Kasumi-1 (cell line): ENCODE data around the gene SUGP1.
A peak's percentile ranks its signal among the peaks of the same experiment; 100 is the strongest.
"Not testable (repeated sequence)": the region's sequence is repeated elsewhere in the genome, so short reads cannot be mapped to it uniquely, and the experiment has no call there.

Experiments used
- DNase-seq, 2 experiments: peaks; one replicate each; lab custom pipeline; 2025; lab: John Stamatoyannopoulos, UW

The SUGP1 gene, protein sequence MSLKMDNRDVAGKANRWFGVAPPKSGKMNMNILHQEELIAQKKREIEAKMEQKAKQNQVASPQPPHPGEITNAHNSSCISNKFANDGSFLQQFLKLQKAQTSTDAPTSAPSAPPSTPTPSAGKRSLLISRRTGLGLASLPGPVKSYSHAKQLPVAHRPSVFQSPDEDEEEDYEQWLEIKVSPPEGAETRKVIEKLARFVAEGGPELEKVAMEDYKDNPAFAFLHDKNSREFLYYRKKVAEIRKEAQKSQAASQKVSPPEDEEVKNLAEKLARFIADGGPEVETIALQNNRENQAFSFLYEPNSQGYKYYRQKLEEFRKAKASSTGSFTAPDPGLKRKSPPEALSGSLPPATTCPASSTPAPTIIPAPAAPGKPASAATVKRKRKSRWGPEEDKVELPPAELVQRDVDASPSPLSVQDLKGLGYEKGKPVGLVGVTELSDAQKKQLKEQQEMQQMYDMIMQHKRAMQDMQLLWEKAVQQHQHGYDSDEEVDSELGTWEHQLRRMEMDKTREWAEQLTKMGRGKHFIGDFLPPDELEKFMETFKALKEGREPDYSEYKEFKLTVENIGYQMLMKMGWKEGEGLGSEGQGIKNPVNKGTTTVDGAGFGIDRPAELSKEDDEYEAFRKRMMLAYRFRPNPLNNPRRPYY

DNA sequence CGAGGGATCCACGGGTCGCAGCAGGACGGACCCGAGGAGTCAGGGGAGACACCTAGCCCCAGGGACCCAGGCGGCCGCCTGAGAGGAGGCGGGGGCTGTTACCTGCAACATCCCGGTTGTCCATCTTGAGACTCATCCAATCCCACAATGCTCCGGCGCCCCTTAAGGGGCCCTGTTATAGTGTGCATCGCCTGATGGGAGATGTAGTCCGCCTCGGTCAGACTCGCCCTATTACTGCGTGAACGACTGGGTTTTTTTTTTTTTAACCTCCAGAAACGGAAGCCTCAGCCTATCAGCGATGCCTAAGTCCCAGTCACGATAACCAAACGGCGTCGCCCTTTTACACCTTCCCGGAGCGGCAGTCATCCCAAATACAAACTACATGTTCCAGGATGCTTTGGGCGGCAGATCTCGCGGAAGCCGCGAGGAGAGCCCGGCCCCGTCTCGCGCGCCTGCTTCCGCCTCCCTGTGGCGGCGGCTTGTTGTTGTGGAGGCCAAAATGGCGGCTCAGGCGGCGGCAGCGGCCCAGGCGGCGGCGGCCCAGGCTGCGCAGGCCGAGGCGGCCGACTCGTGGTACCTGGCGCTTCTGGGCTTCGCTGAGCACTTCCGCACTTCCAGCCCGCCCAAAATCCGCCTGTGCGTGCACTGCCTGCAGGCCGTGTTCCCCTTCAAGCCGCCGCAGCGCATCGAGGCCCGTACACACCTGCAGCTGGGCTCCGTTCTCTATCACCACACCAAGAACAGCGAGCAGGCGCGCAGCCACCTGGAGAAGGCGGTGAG, at the start of gene SUGP1, which contains the start of gene MAU2:
Gene SUGP1, minus strand, starts transcription at position 149 of the 780 bp plus-strand sequence. Its CDS starts 13 bp downstream, at position 136.
Gene MAU2, plus strand, starts transcription at position 469 of the 780 bp plus-strand sequence. Its CDS starts 31 bp downstream, at position 500.
- DNase-seq = peak; percentile 93 to 96

DNA sequence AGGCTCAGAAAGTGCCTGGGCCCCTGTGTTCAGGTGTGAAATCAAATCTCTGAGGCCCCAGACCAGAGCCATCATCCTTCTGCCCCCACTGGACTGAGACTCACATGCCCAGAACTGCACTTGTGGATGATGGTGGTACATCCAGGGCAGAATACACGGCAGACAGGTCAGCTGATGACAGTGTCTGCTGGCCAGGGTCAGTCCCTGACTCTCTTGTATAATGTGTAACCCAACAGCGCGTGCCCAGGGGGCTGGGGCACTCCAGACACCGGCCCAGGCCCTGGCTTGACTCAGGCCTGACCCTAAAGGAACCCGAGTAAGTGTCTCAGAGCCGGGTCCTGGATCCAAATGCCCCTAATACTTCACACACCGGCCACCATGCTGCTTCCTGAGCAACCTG, 47.8 kb upstream of the SUGP1 start:
- no peak for DNase-seq

DNA sequence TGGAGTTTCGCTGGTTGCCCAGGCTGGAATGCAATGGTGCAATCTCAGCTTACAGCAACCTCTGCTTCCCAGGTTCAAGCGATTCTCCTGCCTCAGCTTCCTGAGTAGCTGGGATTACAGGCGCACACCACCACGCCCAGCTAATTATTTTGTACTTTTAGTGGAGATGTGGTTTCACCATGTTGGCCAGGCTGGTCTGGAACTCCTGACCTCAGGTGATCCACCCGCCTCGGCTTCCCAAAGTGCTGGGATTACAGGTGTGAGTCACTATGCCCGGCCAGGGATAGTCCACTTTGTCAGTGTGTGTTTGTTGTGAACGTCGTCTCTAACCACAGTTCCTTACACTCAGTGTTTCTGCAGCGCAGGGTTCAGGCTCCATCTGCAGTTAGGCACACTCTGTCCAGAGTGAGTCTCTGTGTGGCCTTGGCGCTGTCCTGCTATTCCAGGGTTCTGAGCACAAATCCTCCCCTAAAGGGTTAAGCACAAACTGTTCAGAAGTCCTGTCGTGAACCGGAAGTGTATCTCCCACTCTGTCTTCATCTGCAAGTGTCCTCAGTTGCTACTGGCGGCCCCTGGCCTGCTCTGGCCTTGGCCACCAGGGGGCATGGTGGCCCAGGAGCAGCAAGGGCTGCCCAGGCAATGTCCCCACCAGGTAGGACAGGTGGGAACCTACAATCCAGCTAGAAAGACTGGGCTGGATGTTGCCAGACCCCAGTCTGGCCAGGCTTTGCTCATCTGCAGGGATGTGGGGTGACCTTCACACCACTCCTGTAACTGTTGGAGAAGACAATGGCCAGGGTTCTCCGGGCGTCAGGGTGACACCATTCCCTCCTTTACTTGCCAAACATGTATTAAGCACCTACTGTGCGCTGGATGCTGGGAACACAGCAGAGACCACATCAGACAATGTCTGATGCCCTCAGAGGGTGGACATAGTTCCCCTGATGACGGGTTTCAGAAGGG, 46.4 kb upstream of the SUGP1 start:
- DNase-seq = peak; percentile 78 to 84

DNA sequence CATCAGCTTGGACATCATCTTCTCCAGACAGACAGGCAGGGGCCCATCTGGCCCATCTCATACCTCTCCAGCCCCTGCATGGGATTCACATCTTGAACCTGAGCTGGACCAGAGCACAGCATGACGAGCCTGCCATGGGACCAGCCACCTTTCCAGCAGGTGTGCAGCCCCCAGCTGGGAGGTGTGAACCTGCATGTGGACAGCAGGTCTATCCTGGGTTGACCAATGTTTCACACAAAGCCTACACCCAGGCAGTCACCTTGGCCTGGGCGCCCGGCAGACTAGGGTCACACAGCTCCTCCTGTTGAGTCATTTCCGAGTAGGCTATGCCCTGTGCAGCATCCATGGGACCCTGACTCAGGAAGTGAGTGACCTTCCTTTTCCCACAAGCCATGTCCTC, 41.8 kb upstream of the SUGP1 start:
- no peak for DNase-seq

DNA sequence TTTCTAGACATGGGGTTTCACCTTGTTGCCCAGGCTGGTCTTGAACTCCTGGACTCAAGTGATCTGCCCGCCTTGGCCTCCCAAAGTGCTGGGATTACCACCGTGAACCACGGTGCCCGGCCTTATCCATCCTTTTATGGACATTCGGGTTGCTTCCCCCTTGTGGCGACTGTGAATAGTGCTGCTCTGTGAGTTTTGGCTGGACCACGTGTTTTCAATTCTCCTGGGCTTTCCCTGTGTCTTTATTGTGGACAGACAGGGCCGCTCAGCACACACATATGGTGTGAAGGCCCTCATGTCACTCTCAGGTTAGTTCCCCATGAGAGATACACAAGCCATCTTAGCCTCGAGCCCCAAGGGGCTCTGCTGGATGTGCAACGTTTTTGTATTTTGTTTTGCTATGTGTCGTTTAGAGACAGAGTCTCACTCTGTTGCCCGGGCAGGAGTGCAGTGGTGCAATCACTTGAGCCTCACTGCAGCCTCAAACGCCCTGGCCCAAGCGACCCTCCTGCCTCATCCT, 40.8 kb upstream of the SUGP1 start:
- peak; percentile 80 to 91 for DNase-seq

DNA sequence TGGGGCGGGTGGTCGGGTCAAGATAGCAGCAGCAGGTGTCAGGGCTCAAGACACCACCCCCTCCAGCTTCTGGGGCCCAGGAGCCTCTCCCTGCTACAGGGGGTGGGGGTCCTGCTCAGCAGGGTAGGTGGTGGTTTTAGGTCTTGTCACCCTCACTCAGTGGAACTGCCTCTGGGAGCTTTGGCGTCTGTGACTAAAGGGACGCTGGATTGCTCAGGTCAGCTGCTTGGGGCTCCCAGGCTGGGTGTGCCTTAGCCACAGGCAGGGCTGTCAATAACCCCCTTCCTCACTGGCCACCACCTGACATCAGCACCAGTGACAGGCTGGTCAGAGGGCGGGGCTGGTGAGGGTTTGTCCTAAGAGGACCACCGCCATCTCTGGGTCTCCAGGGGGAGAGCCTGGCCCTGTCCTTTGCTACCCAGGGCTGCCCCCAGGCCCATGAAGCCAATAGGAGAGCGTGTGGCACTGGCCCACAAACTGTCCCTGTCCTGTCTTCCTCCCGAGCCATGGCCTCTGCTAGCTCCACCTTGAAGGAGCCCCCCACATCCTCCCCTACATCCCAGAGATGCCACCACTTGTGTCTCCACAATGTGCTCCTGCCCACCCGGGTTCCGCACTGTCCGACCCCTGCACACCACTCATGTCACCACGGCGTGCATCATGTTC, 36.7 kb upstream of the SUGP1 start:
- no peak for DNase-seq

DNA sequence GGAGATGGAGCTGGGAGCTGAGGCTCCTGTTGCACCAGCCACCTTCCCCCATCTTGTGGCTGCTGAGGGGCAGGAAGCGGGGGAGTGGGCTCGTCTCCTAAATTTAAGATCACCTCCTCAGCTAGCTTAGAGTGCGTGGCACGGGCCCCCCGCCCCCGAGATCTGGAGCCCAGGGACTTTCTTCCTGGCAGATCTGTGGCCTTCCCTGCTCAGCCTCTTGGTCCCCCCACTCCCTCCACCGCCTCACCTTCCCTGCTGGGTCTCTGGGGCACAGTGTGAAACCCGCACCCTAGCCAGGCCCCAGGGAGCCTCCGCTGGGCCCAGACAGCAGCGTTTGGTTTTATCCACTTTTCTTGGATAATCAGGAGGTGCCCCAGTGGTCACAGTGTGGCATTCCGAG, 36.2 kb upstream of the SUGP1 start:
- DNase-seq = no peak

DNA sequence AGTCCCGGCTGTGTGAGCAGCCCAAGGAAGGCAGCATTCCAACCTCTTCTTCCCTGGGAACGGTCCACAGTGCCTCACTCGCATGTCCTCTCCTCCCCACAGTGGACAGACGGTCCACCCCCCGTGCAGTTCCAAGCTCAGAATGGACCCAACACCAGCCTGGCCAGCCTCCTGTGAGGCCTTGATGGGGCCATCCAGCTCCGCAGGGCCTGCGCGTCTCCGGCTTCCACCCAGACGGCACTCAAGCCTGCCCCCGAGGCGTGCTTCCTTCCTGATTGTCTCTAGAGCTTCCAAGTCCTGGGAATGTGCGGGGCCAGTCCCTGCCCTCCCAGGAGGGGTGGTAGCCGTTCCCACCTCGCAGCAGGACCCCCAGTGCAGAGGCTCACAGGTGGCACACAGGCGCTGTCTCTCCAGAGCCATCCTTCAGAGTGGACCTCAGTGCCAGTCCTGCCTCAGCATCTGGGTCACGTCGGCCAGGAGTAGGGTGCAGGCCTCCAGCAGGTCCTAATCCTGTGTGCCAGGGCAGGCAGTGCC, 35.4 kb upstream of the SUGP1 start:
- no peak for DNase-seq

DNA sequence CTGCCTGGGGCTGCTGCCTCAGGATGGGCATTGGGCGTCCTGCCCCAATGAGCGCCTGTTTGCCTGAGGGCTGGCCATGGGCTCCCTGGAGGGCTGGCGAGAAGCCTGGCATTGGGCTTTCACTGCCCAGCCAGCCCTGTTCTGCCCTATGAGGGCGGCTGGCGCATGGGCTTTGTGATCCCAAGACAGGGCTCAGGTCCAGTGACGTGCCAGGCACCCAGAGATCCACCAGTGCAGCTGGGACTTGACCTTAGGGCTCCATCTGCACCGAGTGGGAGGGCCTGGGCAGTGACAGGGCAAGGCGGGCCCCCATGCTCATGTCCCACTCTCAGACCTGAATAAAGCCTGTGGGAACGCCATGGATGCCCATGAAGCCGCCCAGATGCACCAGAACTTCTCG, 34.6 kb upstream of the SUGP1 start:
- DNase-seq = no peak

DNA sequence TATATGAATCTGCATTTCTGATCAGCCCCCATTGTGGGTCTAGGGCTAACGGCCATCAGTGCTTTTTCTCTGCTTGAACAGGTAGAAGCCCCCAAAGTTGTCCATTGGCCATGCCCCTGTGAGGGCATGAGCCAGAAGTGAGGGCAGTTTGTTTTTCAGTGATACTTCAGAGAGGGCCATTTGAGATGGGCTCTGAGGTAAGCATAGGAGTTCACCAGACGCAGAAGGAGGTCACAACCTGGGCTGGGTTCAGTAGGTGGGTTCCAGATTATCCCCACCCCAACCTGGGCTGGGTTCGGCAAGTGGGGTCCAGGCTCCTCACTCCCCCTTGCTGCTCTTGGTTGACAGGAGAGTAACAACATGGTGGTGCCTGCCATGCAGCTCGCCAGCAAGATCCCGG, 33.7 kb upstream of the SUGP1 start:
- DNase-seq = no peak

DNA sequence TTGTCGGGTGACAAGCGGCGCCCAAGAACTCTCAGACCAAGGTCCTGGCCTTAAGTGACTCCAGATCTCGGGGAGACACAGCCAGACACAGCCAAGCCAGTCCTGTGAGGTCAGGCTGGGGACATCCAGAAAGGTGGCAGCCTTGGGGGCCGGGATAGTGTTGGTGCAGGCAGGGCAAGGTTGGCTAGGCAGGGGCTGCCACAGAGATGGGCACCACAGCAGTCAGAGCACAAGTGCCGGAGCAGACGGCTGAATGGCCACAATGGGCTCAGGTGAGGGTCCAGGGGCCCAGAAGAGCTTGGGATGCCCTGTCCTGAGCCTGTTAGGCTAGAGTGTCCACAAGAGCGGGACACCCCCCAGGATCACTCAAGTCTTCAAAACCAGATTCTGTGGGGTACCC, 32.5 kb upstream of the SUGP1 start:
- no peak for DNase-seq

DNA sequence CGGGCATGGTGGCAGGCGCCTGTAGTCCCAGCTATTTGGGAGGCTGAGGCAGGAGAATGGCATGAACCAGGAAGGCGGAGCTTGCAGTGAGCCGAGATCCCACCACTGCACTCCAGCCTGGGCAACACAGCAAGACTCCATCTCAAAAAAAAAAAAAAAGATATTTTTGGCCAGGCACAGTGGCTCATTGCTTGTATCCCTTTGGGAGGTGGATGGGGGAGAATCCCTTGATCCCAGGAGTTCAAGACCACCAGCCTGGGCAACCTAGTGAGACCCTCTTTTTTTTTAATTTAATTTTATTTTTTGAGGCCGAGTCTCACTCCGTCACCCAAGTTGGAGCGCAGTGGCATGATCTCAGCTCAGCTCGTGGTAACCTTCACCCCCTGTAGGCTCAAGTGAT, 30.4 kb upstream of the SUGP1 start:
- DNase-seq = not testable (repeated sequence)

DNA sequence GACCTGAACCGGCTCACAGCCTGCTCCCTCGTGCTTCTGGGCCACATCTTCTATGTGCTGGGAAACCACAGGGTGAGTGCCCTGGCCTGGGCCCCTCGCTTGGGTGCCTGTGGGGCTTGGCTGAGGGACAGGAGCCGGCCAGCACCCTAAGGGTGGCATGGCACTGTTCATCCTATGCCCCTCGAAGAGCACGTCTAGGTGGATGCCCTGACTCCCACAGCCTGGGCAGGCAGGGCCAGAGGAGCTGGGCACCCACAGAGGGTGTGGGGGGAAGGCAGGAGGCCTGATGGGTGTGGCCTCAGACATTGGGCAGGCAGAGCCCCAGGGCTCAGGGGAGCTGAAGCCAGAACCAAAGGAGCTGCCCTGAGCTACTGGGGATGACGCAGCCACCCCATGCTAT, 29.1 kb upstream of the SUGP1 start:
- DNase-seq = no peak

DNA sequence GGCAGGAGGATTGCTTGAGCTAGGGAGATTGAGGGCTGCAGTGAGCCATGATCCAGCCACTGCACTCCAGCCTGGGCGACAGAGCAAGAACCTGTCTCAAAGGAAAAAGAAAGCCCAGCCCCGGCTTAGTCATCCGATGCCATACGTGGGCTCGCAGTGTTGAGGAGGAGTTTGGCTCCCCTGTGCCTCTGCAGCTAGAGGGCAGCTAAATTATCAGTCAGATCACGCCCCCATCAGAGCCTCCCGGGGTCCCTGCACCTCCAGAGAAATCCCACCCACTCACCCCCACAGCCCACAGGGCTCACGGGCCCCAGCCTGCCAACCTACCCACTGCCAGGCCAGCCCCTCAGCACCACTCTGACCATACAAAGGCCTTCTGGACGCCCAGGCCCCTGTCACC, 28.0 kb upstream of the SUGP1 start:
- DNase-seq = no peak

DNA sequence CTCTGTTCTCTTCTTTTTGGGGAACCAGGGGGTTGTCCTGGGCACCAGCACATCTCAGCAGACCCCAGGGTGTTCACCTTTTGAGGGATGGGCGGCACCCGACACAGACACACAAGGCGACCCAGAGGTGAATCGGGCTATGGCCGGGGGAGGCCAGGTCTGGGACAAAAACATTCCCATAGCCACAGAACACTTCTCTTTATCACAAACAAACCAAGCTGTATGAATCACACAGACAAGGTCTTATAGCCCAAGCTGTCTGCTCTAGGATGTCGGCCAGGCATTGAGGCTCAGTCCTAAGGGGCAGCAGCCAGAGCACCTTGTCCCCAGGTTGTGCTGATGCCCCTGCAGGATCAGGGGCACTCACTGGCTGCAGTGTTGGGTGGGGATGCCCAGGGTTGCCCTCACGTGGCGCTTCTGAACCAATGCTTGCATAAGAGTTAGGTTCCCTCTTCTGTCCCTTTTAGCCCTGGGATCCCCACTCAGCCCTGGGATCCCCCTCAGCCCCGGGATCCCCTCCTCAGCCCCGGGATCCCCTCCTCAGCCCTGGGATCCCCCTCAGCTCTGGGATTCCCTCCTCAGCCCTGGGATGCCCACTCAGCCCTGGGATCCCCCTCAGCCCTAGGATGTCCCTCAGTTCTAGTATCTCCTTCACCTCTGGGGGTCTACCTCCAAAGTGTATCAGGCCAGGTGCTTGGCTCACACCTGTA, 27.2 kb upstream of the SUGP1 start:
- DNase-seq = no peak

DNA sequence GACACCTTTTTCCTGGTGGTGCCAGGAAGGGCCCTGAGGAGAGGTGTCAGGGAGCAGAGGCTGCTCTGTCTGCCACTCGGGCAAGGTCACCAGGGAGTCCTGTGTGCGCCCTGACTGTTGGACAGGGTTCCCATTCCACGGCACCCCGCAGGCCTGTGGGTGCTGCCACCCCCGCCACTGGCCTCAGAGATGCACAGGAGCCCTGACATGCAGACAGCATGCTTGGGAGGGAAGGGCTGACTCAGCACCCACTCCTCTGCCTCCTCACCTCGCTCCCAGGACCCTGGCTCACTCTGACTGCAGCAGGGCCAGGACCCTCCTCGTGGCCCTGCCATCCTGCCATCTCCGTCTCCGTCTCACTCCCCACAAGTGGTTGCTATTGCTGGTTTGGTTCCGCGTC, 25.7 kb upstream of the SUGP1 start:
- DNase-seq = no peak

DNA sequence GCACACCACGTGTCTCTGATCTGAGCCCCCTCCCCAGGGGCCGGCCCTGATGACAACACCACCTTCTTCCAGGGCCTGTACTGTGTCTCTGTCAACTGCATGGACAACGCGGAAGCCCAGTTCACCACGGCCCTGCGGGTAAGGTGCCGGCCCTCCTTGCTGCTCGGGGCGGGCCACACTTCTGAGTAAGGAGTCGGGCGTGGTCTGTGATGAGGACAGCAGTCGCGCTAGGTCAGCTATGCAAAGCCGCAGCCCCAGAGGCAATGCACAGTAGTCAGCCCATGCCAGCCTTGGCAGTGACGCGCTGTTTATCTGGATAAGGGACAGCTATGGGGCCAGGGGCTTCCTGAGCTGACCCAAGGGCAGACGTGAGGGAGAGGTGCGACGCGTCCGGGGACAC, 24.9 kb upstream of the SUGP1 start:
- DNase-seq = no peak

DNA sequence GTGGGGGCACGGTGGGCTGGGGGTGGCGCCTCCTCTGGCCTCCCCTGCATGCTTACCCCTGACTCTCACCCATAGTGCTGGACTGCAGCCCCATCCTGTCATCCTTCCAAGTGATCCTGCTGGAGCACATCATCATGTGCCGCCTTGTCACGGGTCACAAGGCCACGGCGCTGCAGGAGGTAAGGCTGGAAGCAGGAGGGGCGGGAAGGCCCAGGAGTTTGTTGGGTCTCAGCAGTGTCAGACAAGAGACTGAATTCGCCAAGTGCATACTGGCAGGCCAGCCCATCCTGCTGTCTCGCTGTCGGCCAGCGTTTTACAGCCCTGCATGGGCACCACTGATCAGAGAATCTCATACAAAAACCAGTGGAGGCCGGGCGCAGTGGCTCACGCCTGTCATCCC, 23.5 kb upstream of the SUGP1 start:
- DNase-seq = no peak

DNA sequence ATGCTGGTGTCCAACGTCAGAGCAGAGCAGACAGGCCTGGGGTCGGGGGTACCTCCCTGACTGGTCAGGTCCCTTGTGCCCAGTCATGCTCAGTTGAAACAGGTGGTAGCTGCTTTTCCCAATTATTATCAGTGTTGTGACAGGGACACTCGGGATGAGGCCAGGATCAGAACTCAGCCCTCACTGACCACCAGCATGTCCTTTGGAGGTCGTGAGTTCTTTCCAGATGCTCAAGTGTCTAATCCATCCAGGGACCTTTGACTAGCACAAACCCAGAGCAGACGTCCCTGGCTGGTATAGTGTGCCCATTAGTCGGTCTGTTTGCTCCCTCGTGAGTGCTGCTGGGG, 22.7 kb upstream of the SUGP1 start:
- no peak for DNase-seq
